ENCODE measurements around the gene NRIP1. TPM values are rescaled to one million over a fixed set of nuclear protein-coding genes. Genes with fewer than 3 reads are reported as not detected.

Gene NRIP1
- polyA plus RNA-seq, 12 donors, result 28.1 to 76.8 (median 52.7) TPM; not detected in 1

DNA sequence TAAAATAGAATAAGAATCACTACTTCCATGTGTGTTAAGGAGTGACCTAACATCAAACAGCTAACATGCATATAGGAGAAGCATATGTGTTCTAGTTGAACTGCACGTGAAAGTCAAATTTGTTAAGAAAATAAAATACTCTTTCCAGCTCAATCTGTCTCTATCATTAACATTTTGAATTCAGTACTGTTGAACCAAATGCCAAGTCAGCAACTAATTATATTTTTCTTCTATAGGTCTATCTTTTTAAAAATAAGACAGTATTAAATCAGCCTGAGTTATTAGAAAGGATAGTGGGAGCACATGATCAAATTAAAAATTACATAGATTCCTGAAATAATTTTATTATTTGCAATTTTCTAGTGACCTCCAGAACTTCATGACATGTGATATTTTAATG lies 141.8 kb downstream of the NRIP1 start:
- DNase-seq, result no peak

DNA sequence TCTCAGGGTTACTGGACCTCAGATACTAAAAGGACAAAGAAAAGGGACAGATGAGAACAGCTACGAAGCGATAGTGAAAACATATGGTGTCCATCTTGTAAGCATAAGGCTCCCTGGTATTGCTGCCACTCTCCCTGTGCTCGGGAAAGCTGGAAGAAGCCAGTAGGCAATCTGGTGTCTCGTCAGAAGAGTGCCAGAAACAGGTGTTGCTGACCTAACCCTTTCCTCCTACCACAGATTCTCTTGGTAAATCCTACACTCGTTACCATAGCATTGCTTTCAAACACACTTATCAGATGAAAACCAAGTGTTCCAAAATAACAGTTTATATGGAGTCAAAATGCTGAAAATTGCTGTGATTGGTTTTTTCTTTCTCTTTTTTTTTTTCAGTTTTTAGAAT lies 146.3 kb downstream of the NRIP1 start:
- no peak for DNase-seq

DNA sequence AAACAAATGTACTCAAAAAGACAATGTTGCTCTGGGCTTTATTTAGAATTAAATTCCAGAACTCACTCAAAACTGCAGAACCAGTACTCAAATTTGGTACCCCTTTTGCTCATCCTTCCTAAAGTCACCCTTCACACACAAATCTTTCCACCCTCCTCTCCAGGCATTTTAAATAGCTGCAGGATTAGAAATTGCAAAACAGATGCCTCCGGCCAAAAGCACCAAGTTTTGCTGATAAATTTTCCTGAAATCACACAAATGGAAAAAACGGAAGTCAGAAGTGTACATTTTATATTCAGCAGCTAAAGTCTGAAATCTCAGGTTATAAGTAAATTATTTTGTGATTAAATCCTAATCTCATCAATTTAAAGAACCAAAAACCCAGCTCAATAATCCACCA lies 147.0 kb downstream of the NRIP1 start:
- DNase-seq, result no peak

DNA sequence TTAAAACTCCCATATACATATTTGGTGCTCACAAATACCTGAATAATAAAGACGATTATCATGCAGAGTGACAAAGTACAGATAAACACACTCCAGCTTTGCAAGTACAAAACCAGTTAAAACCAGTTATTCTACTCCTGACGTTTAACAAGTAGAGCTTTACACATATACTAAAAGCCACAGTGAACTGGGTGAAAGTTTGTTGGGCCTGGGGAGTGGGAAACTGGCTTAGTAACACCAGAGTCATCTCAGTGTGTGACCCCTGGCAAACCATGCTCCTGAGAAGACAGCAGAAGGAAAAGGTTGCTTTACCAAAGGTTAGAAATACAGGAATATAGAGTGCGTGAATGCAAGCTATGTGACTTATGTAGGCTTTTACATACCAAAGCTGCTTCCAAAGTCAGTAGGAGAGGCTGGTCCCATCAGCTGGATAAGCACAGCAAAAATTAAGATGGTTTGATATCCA lies 148.1 kb downstream of the NRIP1 start:
- no peak for DNase-seq

DNA sequence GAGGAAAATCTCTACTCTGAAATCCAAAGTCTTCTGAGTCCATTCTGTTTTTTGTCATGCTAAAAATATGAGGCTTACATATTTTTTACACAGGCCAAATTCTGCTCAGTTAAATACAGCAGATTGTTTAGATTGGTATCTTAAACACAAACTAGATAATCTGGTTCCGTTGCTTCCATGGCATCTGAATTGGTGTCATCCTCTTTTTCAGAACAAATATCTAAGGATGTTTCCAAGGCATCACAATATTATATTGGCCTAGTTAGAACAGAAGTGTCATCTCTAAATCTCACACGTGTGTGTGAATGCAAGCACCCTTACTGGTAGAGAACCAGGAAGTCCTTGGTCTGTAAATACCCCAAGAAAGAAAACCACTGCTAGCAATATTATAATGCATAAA lies 151.2 kb downstream of the NRIP1 start:
- DNase-seq, result no peak

DNA sequence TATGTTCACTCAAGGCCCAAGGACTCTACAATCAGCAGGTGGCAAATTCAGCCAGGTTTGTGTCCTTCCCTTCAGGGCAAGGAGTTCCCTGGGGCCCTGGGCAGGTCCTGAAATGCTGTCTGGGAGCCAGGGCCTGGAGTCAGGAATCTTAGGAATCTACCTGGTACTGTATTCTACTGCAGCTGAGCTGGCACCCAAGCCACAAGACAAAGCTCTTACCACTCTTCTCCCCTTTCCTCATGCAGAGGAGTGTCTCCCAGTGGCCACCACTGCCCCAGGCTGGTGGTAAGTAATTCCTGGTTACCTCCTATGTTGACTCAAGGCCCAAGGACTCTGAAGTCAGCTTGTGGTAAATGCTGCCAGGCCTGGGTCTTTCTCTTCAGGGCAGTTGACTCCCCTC lies 153.4 kb downstream of the NRIP1 start:
- no peak for DNase-seq

All from muscle of arm (tissue), 12 donors.